ENCODE measurements around the gene MAG.
"Not testable (repeated sequence)": the region's sequence is repeated elsewhere in the genome, so short reads cannot be mapped to it uniquely, and the experiment has no call there.

The MAG gene

GRCh38 chr19:35284153-35285094, 7.5 kb upstream of the MAG start:
- TF ChIP-seq CTCF (IDR thresholded peaks at IDR 0.05; ENCODE audit: insufficient read depth, low read depth, low read length, missing control alignments): no peak
- DNase-seq (ENCODE audit: low read depth): no peak
- H3K4me3 ChIP-seq (ENCODE audit: low read length): no peak overlapping the region

GRCh38 chr19:35285095-35285449, 6.9 kb upstream of the MAG start:
- TF ChIP-seq CTCF (IDR thresholded peaks at IDR 0.05; ENCODE audit: insufficient read depth, low read depth, low read length, missing control alignments): no peak
- H3K4me3 ChIP-seq (ENCODE audit: low read length): no peak overlapping the region
- DNase-seq (ENCODE audit: low read depth): no peak

GRCh38 chr19:35285465-35285864, 6.5 kb upstream of the MAG start:
- not testable (repeated sequence) for DNase-seq (ENCODE audit: low read depth); H3K4me3 ChIP-seq (ENCODE audit: low read length)

GRCh38 chr19:35286101-35286500, 5.9 kb upstream of the MAG start:
- DNase-seq (ENCODE audit: low read depth); H3K4me3 ChIP-seq (ENCODE audit: low read length): not testable (repeated sequence)

GRCh38 chr19:35287713-35288112, 4.2 kb upstream of the MAG start:
- no peak overlapping the region for H3K4me3 ChIP-seq (ENCODE audit: low read length)
- DNase-seq (ENCODE audit: low read depth): no peak
- no peak for TF ChIP-seq CTCF (IDR thresholded peaks at IDR 0.05; ENCODE audit: insufficient read depth, low read depth, low read length, missing control alignments)

- H3K4me3 ChIP-seq (ENCODE audit: low read length): no peak overlapping the region
- no peak for TF ChIP-seq CTCF (IDR thresholded peaks at IDR 0.05; ENCODE audit: insufficient read depth, low read depth, low read length, missing control alignments)
- no peak for DNase-seq (ENCODE audit: low read depth)
These were observed 3.6 kb upstream of the MAG start for GRCh38 chr19:35288331-35288730.

GRCh38 chr19:35288906-35289305, 3.1 kb upstream of the MAG start:
- TF ChIP-seq CTCF (IDR thresholded peaks at IDR 0.05; ENCODE audit: insufficient read depth, low read depth, low read length, missing control alignments): no peak
- DNase-seq (ENCODE audit: low read depth): no peak
- H3K4me3 ChIP-seq (ENCODE audit: low read length): no peak overlapping the region

GRCh38 chr19:35290381-35291127, 1.4 kb upstream of the MAG start:
- no peak for DNase-seq (ENCODE audit: low read depth)
- H3K4me3 ChIP-seq (ENCODE audit: low read length): no peak overlapping the region
- TF ChIP-seq CTCF (IDR thresholded peaks at IDR 0.05; ENCODE audit: insufficient read depth, low read depth, low read length, missing control alignments): no peak

All from epithelial cell of esophagus (primary cell).